Measurements from ENCODE around the gene ZNF334.

ZNF334 gene

DNA sequence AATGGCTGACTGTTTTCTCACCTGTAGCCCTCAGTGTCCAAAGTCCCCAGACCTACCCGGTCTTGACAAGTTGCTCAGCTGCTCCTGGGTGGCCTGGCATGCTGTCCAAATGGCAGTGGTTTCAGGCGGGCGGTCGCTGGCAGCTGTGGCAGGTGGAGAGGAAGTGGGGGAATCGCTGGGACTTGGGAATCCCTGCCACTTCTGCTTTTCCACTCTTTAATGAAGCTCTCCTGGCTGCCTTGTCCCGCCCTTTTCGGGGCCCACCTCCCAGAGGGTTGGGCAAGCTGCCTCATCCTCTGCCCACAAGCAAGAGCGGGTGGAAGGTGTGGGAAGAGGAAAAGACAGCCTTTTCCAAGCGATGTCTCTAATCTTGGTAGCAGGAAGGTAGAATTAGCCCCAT lies 37.1 kb upstream of the ZNF334 start, which contains the start of gene OCSTAMP:
OCSTAMP (minus strand) TSS at position 194 of the 400 bp plus-strand sequence; CDS start at position 100, 94 bp downstream.
- no peak within 1 kb of the TSS for H3K27ac Mint-ChIP-seq
- H3K27me3 Mint-ChIP-seq, result no peaks in the 10 kb centered on the region
- H3K4me3 Mint-ChIP-seq, result no peak within 1 kb of the TSS
- no peaks in the 10 kb centered on the region for H3K9me3 Mint-ChIP-seq
- H3K4me1 Mint-ChIP-seq (ENCODE audit: low read depth), result peaks cover 42% of the 10 kb centered on the region
- DNase-seq, result no peak
- H3K36me3 Mint-ChIP-seq (ENCODE audit: low read depth), result no peaks in the 10 kb centered on the region

DNA sequence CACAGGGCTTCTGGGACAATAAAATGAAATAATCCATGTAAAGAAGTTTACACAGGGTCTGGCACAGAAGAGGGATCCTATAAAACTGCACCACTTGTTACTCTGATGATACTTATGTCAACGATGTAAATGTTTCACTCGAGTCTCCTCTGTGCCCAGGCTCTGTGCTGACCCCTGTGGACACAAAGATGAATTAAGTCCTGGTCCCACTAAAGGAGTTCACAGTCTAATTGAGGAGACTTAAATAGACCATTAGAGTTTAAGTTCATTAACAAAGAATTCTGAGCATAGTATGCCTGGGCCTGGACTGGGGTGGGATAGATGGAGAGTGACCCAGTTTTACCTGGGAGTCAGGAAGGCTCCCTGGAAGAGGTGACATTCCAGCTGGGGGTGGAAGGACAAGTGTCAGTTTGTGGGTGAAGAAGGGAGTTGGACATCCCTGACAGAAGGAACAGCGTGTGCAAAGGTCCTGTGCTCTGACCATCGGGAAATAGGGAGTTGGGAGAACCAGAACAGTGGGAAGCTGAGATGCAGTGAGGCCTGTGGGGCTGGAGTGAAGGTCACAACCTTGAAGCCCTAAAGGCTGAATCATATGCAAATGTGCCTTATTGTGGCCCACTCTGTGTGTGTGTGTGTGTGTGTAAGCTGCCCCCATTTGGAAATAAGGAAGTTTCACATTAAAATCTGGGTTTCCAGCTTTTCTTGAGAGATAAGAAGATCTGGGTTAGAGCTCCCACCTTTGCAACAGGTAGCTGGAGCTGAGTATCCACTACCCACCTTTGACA lies 36.0 kb upstream of the ZNF334 start:
- Mint-ChIP-seq H3K36me3 (ENCODE audit: low read depth) (no peaks in the 10 kb centered on the region), H3K4me3 (no peak overlapping the region), H3K4me1 (ENCODE audit: low read depth) (peaks cover 44% of the 10 kb centered on the region), H3K9me3 (no peaks in the 10 kb centered on the region), H3K27ac (no peak overlapping the region), H3K27me3 (no peaks in the 10 kb centered on the region)
- DNase-seq, result no peak

DNA sequence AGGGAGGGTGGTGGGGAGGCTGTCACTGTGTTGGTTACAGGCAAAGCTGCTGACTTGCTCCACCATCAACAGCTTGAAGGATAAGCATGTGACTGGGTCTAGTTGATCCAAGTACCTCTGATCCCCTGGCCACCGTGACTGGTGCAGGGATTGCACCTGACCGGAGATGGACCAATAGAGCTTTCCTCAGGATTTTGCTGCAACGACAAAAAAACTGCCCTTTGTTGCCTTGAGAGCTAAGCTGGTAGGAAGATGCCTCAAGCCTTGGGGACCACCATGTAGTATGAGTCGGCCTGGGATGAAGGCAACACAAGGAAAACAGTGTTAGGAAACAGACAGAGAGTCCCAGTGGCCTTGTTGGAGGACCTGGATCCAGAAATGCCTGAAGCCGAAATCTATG lies 35.3 kb upstream of the ZNF334 start:
- no peaks in the 10 kb centered on the region for H3K9me3 Mint-ChIP-seq
- DNase-seq, result no peak
- H3K4me1 Mint-ChIP-seq (ENCODE audit: low read depth), result peaks cover 45% of the 10 kb centered on the region
- peaks cover 3% of the 10 kb centered on the region for H3K27me3 Mint-ChIP-seq
- H3K27ac Mint-ChIP-seq, result no peak overlapping the region
- no peak overlapping the region for H3K4me3 Mint-ChIP-seq
- H3K36me3 Mint-ChIP-seq (ENCODE audit: low read depth), result no peaks in the 10 kb centered on the region

DNA sequence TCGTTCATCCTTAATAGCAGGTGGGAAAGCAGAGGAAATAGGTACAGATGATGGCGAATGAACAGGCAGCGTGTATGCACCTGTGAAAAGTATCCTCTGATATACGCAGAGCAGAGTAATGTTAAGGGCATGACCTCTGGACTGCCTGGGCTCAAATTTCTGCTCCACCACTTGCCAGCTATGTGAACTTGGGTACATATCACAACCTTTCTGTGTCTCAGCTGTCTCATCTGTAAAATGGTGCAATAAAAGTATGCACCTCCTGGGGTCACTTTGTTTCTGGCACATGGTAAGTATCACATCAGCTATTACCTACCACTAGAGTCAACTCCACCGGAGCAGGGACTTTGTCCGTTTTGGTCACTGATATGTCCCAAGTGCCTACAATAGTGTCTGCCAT lies 34.6 kb upstream of the ZNF334 start:
- Mint-ChIP-seq H3K4me3 (no peak overlapping the region), H3K27me3 (peaks cover 5% of the 10 kb centered on the region), H3K27ac (no peak overlapping the region), H3K9me3 (no peaks in the 10 kb centered on the region), H3K4me1 (ENCODE audit: low read depth) (peaks cover 40% of the 10 kb centered on the region), H3K36me3 (ENCODE audit: low read depth) (no peaks in the 10 kb centered on the region)
- DNase-seq, result no peak

DNA sequence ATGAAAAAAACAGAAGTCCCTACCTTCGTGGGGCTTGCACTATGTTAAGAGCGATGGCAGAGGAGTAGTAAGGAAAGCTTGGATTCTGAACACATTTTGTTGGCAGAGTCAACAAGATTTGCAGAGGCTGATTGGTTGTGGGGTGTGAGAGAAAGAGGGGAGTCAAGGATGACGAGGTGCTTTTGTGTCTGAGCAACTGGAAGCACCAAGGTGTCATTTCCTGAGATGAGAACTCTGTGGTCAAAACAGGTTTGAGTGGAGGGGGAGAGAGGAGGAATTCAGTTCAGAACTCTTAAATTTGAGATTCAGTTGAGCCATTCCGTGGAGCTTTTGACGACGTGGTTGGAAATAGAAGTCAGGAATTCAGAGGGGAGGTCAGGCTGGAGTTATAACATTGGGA lies 33.6 kb upstream of the ZNF334 start:
- Mint-ChIP-seq H3K27ac (no peak overlapping the region), H3K9me3 (no peaks in the 10 kb centered on the region), H3K27me3 (peaks cover 13% of the 10 kb centered on the region), H3K4me3 (no peak overlapping the region), H3K4me1 (ENCODE audit: low read depth) (peaks cover 29% of the 10 kb centered on the region), H3K36me3 (ENCODE audit: low read depth) (no peaks in the 10 kb centered on the region)
- DNase-seq, result no peak

DNA sequence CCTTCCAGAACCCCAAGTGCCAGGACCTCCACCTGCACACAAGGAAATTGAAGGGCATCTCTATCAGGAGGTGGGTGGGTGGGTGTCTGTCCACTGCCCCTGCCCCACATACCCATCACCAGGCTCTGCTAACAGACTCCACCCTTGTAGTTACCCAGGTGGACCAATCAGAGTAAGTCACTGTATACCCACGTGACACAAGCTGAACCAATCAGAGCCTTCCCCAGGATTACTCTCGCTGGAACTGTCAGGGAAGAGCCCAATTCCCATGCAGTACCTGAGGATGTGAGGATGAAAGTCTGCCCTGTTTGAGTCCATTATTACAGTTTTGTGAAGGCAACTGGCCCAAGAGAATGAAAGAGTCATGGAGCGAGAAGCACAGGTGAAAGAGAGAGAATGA lies 32.9 kb upstream of the ZNF334 start:
- no peak overlapping the region for H3K27ac Mint-ChIP-seq
- peaks cover 13% of the 10 kb centered on the region for H3K27me3 Mint-ChIP-seq
- no peak for DNase-seq
- peaks cover 25% of the 10 kb centered on the region for H3K4me1 Mint-ChIP-seq (ENCODE audit: low read depth)
- no peaks in the 10 kb centered on the region for H3K36me3 Mint-ChIP-seq (ENCODE audit: low read depth)
- no peaks in the 10 kb centered on the region for H3K9me3 Mint-ChIP-seq
- H3K4me3 Mint-ChIP-seq, result no peak overlapping the region

DNA sequence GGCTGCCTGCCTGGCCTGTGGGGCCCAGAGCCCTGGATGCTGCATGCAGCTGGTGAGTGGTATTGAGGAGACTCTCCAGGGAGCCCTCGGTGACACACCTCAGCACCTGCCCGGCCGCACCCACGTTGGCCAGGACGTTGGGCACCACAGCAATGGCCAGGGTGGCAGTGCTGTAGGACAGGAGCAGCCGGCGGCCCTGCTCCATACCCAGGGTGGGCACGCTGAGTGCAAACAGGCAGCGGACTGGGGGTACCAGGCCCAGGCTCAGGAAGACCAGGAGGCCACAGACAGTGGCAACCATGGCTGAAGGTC lies 32.4 kb upstream of the ZNF334 start:
- Mint-ChIP-seq H3K27ac (no peak overlapping the region), H3K4me3 (no peak overlapping the region)

DNA sequence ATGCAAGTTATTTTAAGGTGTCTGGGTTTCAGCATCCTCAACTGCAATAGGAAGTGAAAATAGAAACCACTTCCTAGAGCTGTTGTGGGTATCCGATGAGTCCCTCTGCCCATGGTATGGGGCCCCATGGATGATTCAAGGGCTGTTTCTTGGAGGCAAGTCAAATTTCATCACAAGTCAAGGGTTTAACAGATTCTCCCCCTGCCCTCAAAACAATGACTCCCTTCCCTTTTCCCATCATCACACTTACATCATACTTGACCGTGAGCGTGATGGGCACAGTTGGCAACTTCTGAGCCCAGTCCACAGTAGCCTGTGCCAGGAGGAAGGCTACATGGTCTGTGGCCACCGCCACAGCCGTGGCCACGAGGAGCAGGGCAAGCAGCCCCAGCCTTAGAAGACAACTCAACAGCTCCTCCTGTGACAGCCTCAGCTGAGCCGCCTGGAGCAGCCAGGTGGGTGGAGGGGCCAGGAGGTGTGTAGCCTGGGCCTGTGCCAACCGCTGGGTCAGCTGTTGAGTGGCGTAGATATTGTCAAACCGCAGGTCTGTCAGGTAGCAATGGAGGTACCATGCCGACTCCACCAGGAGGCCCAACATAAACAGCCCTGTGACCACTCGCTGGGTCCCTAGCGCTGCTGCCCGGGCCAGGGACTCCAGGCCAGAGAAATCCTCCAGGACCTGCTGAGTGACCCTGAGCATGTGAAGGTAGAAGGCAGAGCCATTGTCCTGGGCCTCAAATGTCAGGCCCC lies 31.9 kb upstream of the ZNF334 start:
- Mint-ChIP-seq H3K27me3 (peaks cover 17% of the 10 kb centered on the region), H3K27ac (peak overlapping the region; percentile 82), H3K36me3 (ENCODE audit: low read depth) (no peaks in the 10 kb centered on the region), H3K4me3 (peak overlapping the region; percentile 38), H3K4me1 (ENCODE audit: low read depth) (peaks cover 21% of the 10 kb centered on the region), H3K9me3 (no peaks in the 10 kb centered on the region)
- peak; percentile 49 for DNase-seq

More for the DNA sequence above, 32.4 kb upstream of the ZNF334 start:
- peaks cover 25% of the 10 kb centered on the region for H3K4me1 Mint-ChIP-seq (ENCODE audit: low read depth)
- H3K9me3 Mint-ChIP-seq, result no peaks in the 10 kb centered on the region
- peaks cover 17% of the 10 kb centered on the region for H3K27me3 Mint-ChIP-seq
- no peaks in the 10 kb centered on the region for H3K36me3 Mint-ChIP-seq (ENCODE audit: low read depth)
- DNase-seq, result no peak

DNA sequence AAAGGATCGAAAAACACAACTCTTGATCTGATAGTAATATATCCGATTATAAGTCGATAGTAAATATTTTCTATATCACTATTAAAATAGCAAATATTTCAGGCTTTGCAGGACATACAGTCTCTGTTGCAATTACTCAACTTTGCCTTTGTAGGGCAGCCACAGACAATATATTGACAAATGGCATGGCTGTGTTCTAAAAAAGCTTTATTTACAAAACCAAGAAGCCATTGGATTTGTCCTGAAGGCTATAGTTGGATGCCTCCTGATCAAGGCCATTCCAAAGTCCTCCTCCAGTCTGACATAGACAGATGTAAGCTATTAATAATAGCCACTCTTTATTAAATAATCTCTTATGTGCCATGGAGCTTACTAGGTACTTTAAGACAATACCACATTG lies 31.2 kb upstream of the ZNF334 start:
- DNase-seq, result no peak
- Mint-ChIP-seq H3K9me3 (no peaks in the 10 kb centered on the region), H3K4me3 (no peak overlapping the region), H3K4me1 (ENCODE audit: low read depth) (peaks cover 19% of the 10 kb centered on the region), H3K36me3 (ENCODE audit: low read depth) (no peaks in the 10 kb centered on the region), H3K27ac (no peak overlapping the region), H3K27me3 (peaks cover 17% of the 10 kb centered on the region)

DNA sequence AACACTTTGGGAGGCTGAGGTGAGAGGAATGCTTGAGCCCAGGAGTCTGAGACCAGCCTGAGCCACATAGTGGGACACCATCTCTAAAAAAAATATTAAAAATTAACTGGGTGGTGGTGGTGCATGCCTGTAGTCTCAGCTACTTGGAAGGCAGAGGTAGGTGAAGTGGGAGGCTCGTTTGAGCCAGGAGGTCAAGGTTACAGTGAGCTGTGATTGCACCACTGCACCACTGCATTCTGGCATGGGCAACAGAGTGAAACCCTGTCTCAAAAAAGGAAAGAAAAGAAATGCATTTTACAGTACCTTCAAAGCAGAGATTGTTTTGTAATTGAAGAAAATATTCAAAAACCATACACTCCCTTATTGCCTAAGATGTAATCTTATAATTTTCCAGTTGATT lies 30.6 kb upstream of the ZNF334 start:
- peaks cover 21% of the 10 kb centered on the region for H3K27me3 Mint-ChIP-seq
- no peaks in the 10 kb centered on the region for H3K36me3 Mint-ChIP-seq (ENCODE audit: low read depth)
- DNase-seq, result no peak
- H3K27ac Mint-ChIP-seq, result no peak overlapping the region
- peaks cover 19% of the 10 kb centered on the region for H3K4me1 Mint-ChIP-seq (ENCODE audit: low read depth)
- H3K4me3 Mint-ChIP-seq, result no peak overlapping the region
- no peaks in the 10 kb centered on the region for H3K9me3 Mint-ChIP-seq

DNA sequence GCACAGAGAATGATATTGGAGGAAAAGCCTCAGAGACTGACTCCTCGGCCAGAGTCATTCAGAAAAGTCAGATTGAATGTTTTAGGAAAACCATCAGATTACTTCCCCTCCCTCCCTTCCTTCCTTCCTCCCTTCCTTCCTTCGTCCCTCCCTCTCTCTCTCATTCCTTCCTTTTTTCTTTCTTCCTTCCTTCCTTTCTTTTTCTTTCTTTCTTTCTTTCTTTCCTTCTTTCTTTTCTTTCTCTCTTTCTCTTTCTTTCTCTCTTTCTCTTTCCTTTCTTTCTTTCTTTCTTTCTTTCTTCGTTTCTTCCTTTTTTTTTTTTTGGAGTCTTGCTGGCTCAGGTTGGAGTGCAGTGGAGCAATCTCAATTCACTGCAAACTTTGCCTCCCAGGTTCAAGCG lies 29.7 kb upstream of the ZNF334 start:
- Mint-ChIP-seq H3K27me3 (peaks cover 26% of the 10 kb centered on the region), H3K27ac (no peak overlapping the region), H3K4me1 (ENCODE audit: low read depth) (peaks cover 19% of the 10 kb centered on the region), H3K9me3 (no peaks in the 10 kb centered on the region), H3K36me3 (ENCODE audit: low read depth) (no peaks in the 10 kb centered on the region), H3K4me3 (no peak overlapping the region)
- DNase-seq, result no peak

DNA sequence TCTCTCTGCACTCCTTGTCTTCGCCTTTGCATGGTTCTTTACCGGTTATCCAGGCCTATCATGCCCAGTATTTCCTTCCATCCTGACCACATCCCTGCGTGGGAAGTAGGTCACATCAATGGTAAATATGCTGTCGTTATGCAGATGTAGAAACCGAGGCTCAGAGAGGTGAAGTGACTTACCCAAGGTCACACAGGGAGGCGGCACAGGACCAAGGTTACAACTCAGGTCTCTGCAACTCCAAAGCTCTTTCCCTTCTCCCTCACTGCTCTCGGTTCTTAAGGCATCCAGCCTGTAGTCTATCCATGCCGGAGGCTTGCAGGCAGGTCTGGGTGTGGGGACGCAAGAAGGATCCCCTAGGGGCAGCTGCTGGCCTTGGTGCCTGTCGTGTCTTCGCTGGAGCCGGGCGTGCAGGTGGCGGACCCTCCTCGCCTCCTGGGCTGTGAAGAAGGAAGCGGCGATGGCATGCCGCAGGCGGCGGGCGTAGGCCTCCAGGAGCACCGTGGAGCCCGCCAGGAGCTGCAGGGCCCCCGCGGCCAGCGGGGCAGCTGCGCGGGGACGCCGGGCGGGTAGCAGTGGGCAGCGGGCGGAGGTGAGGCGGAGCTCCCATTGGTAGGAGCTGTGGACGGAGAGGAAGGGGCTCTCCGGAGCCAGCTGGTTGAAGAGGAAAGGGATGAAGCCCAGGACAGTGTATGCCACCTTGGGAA lies 28.0 kb upstream of the ZNF334 start:
- H3K27ac Mint-ChIP-seq, result no peak overlapping the region
- no peak overlapping the region for H3K4me3 Mint-ChIP-seq
- DNase-seq, result no peak
- no peaks in the 10 kb centered on the region for H3K36me3 Mint-ChIP-seq (ENCODE audit: low read depth)
- peaks cover 19% of the 10 kb centered on the region for H3K4me1 Mint-ChIP-seq (ENCODE audit: low read depth)
- H3K9me3 Mint-ChIP-seq, result no peaks in the 10 kb centered on the region
- peaks cover 38% of the 10 kb centered on the region for H3K27me3 Mint-ChIP-seq

DNA sequence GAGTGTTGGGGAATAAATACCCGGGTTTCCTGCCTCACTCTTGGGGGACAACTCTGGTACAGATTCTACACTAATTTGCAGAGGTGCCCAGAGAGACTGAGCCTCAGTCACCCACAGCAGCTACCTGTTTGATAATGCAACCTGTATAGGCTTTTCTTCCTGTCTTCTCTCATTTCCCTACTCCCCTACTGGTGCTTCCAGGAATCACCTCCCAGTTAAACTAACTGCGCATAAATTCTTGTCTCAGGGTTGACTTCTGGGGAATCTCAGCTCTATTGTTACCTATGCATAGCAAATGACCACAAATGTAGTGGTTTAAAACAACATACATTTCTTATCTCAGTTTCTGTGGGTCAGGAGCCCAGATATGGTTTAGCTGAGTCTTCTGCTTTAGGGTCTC lies 25.8 kb upstream of the ZNF334 start:
- Mint-ChIP-seq H3K36me3 (ENCODE audit: low read depth) (no peaks in the 10 kb centered on the region), H3K4me3 (no peak overlapping the region), H3K27me3 (peaks cover 37% of the 10 kb centered on the region), H3K27ac (no peak overlapping the region), H3K9me3 (no peaks in the 10 kb centered on the region), H3K4me1 (ENCODE audit: low read depth) (peaks cover 5% of the 10 kb centered on the region)
- no peak for DNase-seq

DNA sequence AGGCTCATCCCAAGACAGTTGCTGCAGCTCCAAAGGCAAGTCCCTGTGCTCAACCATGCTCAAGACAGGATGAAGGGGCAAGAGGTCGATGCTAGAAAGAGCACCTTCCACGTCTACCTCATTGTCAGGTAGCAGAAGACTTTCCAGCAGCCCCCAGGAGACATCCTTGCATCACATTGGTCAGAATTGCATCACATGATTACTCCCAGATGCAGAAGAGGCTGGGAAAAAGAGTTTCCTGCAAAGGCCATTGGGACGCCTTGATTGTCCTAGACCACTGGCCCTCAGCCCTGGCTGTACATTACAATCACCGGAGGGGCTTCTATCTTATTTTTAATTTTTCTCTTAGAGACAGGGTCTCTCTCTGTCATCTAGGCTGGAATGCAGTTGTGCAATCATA lies 17.3 kb upstream of the ZNF334 start:
- no peak overlapping the region for H3K4me3 Mint-ChIP-seq
- DNase-seq, result no peak
- no peaks in the 10 kb centered on the region for H3K4me1 Mint-ChIP-seq (ENCODE audit: low read depth)
- H3K27me3 Mint-ChIP-seq, result peaks cover 36% of the 10 kb centered on the region
- H3K36me3 Mint-ChIP-seq (ENCODE audit: low read depth), result no peaks in the 10 kb centered on the region
- H3K9me3 Mint-ChIP-seq, result no peaks in the 10 kb centered on the region
- H3K27ac Mint-ChIP-seq, result no peak overlapping the region

Measured in activated T-cell treated with anti-CD3 and anti-CD28 coated beads, Interleukin-2, amount 50 U/mL, for 24 hours (primary cell).